Mesendoderm (in vitro differentiated cells): Measurements from ENCODE around the gene NELFE.

ENCODE experiments used
- DNase-seq: peaks from one replicate; pipeline ENCODE4 v3.0.0; 2013
- H2AK5ac ChIP-seq: 2 replicates; pipeline ENCODE4 v1.6.1; 2013; ENCODE audit warnings: low read length, inconsistent platforms
- H2BK120ac ChIP-seq: 2 replicates; pipeline ENCODE4 v1.6.1; 2013; ENCODE audit warnings: low read depth, mild to moderate bottlenecking, low read length, moderate library complexity, mixed read lengths
- H2BK15ac ChIP-seq: replicated peaks from 2 replicates; pipeline ENCODE4 v1.6.1; 2013; ENCODE audit warnings: low read depth, mild to moderate bottlenecking, moderate library complexity
- H2BK5ac ChIP-seq: 2 replicates; pipeline ENCODE4 v1.6.1; 2013; ENCODE audit warnings: low read length, inconsistent platforms
- H3K18ac ChIP-seq: 2 replicates; pipeline ENCODE4 v1.6.1; 2013; ENCODE audit warnings: mild to moderate bottlenecking, low read length, mixed read lengths
- H3K23ac ChIP-seq: one replicate; pipeline ENCODE4 v1.6.1; 2013; ENCODE audit warnings: low read length
- H3K27ac ChIP-seq: 2 replicates; pipeline ENCODE4 v1.5.1; 2013; ENCODE audit warnings: low read depth, mild to moderate bottlenecking, inconsistent platforms, low read length, moderate library complexity
- H3K27me3 ChIP-seq: 2 replicates; pipeline ENCODE4 v1.6.1; 2013; ENCODE audit warnings: low read length, control low read depth, mild to moderate bottlenecking, inconsistent platforms; ENCODE audit not compliant: insufficient read depth, poor library complexity
- H3K36me3 ChIP-seq: 2 replicates; pipeline ENCODE4 v1.6.1; 2013; ENCODE audit warnings: low read length, inconsistent platforms; ENCODE audit not compliant: control insufficient read depth, insufficient read depth
- H3K4ac ChIP-seq: one replicate; pipeline ENCODE4 v1.6.1; 2013; ENCODE audit warnings: low read depth, mild to moderate bottlenecking, low read length, moderate library complexity
- H3K4me1 ChIP-seq: 2 replicates; pipeline ENCODE4 v1.6.1; 2013; ENCODE audit warnings: low read depth, low read length, inconsistent platforms; ENCODE audit not compliant: control insufficient read depth
- H3K4me2 ChIP-seq: 2 replicates; pipeline ENCODE4 v1.6.1; 2013; ENCODE audit warnings: low read length
- H3K4me3 ChIP-seq: 2 replicates; pipeline ENCODE4 v1.5.1; 2013; ENCODE audit warnings: mild to moderate bottlenecking, low read length
- H3K56ac ChIP-seq: one replicate; pipeline ENCODE4 v1.6.1; 2013; ENCODE audit warnings: low read length
- H3K79me1 ChIP-seq: 2 replicates; pipeline ENCODE4 v1.6.1; 2013; ENCODE audit warnings: low read length, inconsistent platforms
- H3K79me2 ChIP-seq: 2 replicates; pipeline ENCODE4 v1.6.1; 2013; ENCODE audit warnings: mild to moderate bottlenecking, low read length; ENCODE audit not compliant: control insufficient read depth, insufficient read depth
- H3K9ac ChIP-seq: 2 replicates; pipeline ENCODE4 v1.6.1; 2013; ENCODE audit warnings: low read length, inconsistent platforms
- H4K5ac ChIP-seq: one replicate; pipeline ENCODE4 v1.6.1; 2013; ENCODE audit warnings: low read length
- H4K8ac ChIP-seq: one replicate; pipeline ENCODE4 v1.6.1; 2013; ENCODE audit warnings: low read depth, mild to moderate bottlenecking, control low read depth, low read length, moderate library complexity
- WGBS: extraction: QIAGEN DNeasy Blood & Tissue Kit; methylation state at CpG from one replicate; pipeline ENCODE4 v1.1.7; 2013; ENCODE audit warnings: low lambda C conversion rate, missing lambda C conversion rate; ENCODE audit not compliant: insufficient coverage; ENCODE audit errors: extremely low coverage; 5-methylcytosine and 5-hydroxymethylcytosine counted together

The NELFE gene

GRCh38 chr6:31927863-31928671 is 30.7 kb downstream of the NELFE start:
- WGBS, result no CpG with 5 or more reads among the region's 11 CpGs
- Histone ChIP-seq H3K79me1 (no peaks in the 10 kb centered on the region), H3K27me3 (no peaks in the 10 kb centered on the region), H3K4ac (no peak overlapping the region), H3K36me3 (no peaks in the 10 kb centered on the region), H3K4me1 (no peaks in the 10 kb centered on the region), H3K23ac (no peak overlapping the region), H4K5ac (no peak overlapping the region), H2BK120ac (no peak overlapping the region), H3K18ac (no peak overlapping the region), H4K8ac (no peak overlapping the region), H3K4me2 (no peak overlapping the region), H3K56ac (peak overlapping the region; percentile 15), H3K27ac (no peak overlapping the region), H3K79me2 (no peaks in the 10 kb centered on the region), H2AK5ac (no peak overlapping the region), H3K4me3 (no peak overlapping the region), H2BK15ac (no peak overlapping the region), H3K9ac (no peak overlapping the region), H2BK5ac (no peak overlapping the region)
- no peak for DNase-seq

- WGBS, result no CpG with 5 or more reads among the region's 11 CpGs
- Histone ChIP-seq H3K56ac (peak within 1 kb of the TSS; percentile 15), H3K36me3 (no peaks in the 10 kb centered on the region), H3K4me2 (no peak within 1 kb of the TSS), H2BK5ac (no peak within 1 kb of the TSS), H3K79me2 (no peaks in the 10 kb centered on the region), H3K27me3 (no peaks in the 10 kb centered on the region), H2BK15ac (no peak within 1 kb of the TSS), H4K8ac (no peak within 1 kb of the TSS), H3K79me1 (no peaks in the 10 kb centered on the region), H3K23ac (no peak within 1 kb of the TSS), H2BK120ac (no peak within 1 kb of the TSS), H3K9ac (no peak within 1 kb of the TSS), H3K27ac (no peak within 1 kb of the TSS), H3K4ac (no peak within 1 kb of the TSS), H2AK5ac (no peak within 1 kb of the TSS), H3K4me1 (no peaks in the 10 kb centered on the region), H4K5ac (no peak within 1 kb of the TSS), H3K18ac (no peak within 1 kb of the TSS), H3K4me3 (no peak within 1 kb of the TSS)
- no peak for DNase-seq
Measured at GRCh38 chr6:31927242-31927862, 31.4 kb downstream of the NELFE start, which contains the start of gene C2. TSS of gene C2 (plus strand) at chr6:31927717. CDS start at chr6:31927753, 36 bp downstream.

- DNase-seq, result peak; percentile 53
- WGBS, result no CpG with 5 or more reads among the region's 5 CpGs
Measured at GRCh38 chr6:31922942-31923341, 35.8 kb downstream of the NELFE start.

GRCh38 chr6:31920811-31921210 is 38.0 kb downstream of the NELFE start:
- no peak overlapping the region for H3K18ac ChIP-seq
- no peak overlapping the region for H2AK5ac ChIP-seq
- no peaks in the 10 kb centered on the region for H3K79me2 ChIP-seq
- no peak overlapping the region for H4K5ac ChIP-seq
- no peak overlapping the region for H3K4me3 ChIP-seq
- no peak overlapping the region for H3K9ac ChIP-seq
- H2BK15ac ChIP-seq, result no peak overlapping the region
- H3K4me1 ChIP-seq, result no peaks in the 10 kb centered on the region
- H3K27me3 ChIP-seq, result no peaks in the 10 kb centered on the region
- no peak overlapping the region for H2BK120ac ChIP-seq
- H2BK5ac ChIP-seq, result no peak overlapping the region
- no peaks in the 10 kb centered on the region for H3K79me1 ChIP-seq
- no peak overlapping the region for H3K23ac ChIP-seq
- no peak overlapping the region for H3K4me2 ChIP-seq
- H3K56ac ChIP-seq, result no peak overlapping the region
- no peak overlapping the region for H3K27ac ChIP-seq
- H4K8ac ChIP-seq, result no peak overlapping the region
- WGBS, result no CpG with 5 or more reads among the region's 2 CpGs
- no peak for DNase-seq
- H3K4ac ChIP-seq, result no peak overlapping the region
- no peaks in the 10 kb centered on the region for H3K36me3 ChIP-seq

More at GRCh38 chr6:31922942-31923341, 35.8 kb downstream of the NELFE start:
- no peak overlapping the region for H2BK15ac ChIP-seq
- H3K79me1 ChIP-seq, result no peaks in the 10 kb centered on the region
- H4K5ac ChIP-seq, result no peak overlapping the region
- no peak overlapping the region for H3K4ac ChIP-seq
- no peaks in the 10 kb centered on the region for H3K27me3 ChIP-seq
- no peaks in the 10 kb centered on the region for H3K4me1 ChIP-seq
- no peak overlapping the region for H2AK5ac ChIP-seq
- H3K79me2 ChIP-seq, result no peaks in the 10 kb centered on the region
- no peak overlapping the region for H3K4me3 ChIP-seq
- no peak overlapping the region for H4K8ac ChIP-seq
- no peak overlapping the region for H3K18ac ChIP-seq
- no peak overlapping the region for H3K27ac ChIP-seq
- H3K56ac ChIP-seq, result no peak overlapping the region
- no peak overlapping the region for H3K23ac ChIP-seq
- H3K36me3 ChIP-seq, result no peaks in the 10 kb centered on the region
- no peak overlapping the region for H3K4me2 ChIP-seq
- no peak overlapping the region for H2BK120ac ChIP-seq
- H3K9ac ChIP-seq, result no peak overlapping the region
- no peak overlapping the region for H2BK5ac ChIP-seq

DNA sequence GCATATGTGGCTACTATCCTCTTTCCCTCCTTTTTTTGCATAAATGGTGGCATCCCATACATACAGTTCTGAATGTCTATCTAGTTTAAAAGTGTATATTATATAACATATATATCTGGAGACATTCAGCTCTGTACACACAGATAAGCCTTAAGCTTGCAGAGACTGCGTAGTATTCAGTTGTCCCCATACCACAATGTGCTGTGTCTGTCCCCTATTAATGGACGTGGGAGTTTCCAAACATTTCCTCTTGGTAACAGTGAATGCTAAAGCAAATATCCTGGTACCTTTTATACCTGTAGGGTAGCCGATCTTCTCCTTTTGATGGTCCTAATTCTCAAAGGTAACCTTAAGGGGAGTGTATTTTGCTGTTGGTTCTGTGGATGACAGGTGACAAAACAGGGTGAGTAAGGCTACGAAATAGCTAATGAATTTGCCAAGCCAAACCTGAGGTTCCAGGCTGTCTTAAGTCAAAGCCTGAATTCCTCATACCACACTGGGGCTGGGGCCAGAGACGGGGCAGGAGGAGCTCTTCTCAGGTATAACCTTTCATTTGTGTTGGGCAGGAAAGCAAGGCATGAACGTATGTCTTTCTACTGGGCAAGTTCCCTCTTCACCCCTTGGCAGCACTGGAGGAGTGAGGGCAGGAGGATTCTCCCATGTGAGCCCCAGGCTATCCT is 39.0 kb downstream of the NELFE start:
- H3K79me2 ChIP-seq, result no peaks in the 10 kb centered on the region
- H3K36me3 ChIP-seq, result no peaks in the 10 kb centered on the region
- DNase-seq, result no peak
- no peaks in the 10 kb centered on the region for H3K27me3 ChIP-seq
- no peak overlapping the region for H2BK120ac ChIP-seq
- no peak overlapping the region for H3K18ac ChIP-seq
- H2BK15ac ChIP-seq, result no peak overlapping the region
- H3K4ac ChIP-seq, result no peak overlapping the region
- WGBS, result no CpG with 5 or more reads among the region's 6 CpGs
- no peak overlapping the region for H3K4me2 ChIP-seq
- H3K4me1 ChIP-seq, result no peaks in the 10 kb centered on the region
- no peak overlapping the region for H3K9ac ChIP-seq
- H2AK5ac ChIP-seq, result no peak overlapping the region
- no peak overlapping the region for H3K23ac ChIP-seq
- H2BK5ac ChIP-seq, result no peak overlapping the region
- H4K5ac ChIP-seq, result no peak overlapping the region
- no peak overlapping the region for H4K8ac ChIP-seq
- H3K56ac ChIP-seq, result no peak overlapping the region
- H3K27ac ChIP-seq, result no peak overlapping the region
- H3K4me3 ChIP-seq, result no peak overlapping the region
- H3K79me1 ChIP-seq, result no peaks in the 10 kb centered on the region
